DMS153 treated with DMSO at 0.1 percent for 48 hours (cell line): ENCODE results near the gene CCDC142.
"Not testable (repeated sequence)": the region's sequence is repeated elsewhere in the genome, so short reads cannot be mapped to it uniquely, and the experiment has no call there.

Experiments
- DNase-seq: peaks from one replicate; lab custom pipeline; 2025; ENCODE audit not compliant: unreplicated experiment; lab: John Stamatoyannopoulos, UW

CCDC142 gene

GRCh38 chr2:74442483-74443297 is 40.1 kb downstream of the CCDC142 start:
- DNase-seq: not testable (repeated sequence)

DNA sequence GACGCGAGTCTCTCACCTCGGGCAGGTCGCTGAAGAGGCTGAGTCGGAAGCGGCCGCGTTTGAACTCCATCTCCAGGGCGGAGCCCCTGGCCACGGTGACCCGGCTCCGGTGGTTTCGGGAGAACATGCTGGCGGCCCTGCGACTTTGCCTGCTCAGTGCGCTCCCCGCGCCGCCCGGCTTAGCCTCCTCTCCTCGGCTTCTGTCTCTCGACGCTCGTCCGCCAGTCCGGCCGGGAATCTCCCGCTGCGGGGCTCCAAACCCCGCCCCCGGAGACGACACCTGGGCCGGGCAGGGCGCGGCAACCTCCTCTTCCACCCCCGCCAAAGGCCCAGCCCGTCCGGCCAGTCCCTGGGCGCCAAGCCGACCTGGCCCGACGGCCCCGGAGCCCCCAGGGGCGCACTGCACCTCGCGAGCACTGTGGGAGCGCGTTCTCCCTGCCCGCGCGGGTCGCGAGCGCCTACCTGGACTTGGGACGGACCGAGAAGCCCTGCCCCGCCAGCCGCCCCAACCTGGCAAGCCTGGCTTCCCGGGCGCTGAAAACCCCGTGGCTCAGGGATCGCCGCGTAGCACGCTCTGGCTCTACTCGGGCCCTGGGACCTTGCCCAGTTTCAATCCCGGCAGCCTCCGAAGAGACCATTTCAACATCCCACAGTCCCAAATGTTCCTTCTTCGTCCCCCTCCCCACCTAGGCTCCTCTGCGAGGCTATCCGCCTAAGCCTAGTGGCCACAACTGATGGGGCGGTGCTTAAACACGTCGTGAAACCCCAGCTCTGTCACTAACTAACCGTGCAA is 40.9 kb downstream of the CCDC142 start, which contains the start of gene RTKN:
RTKN (minus strand) TSS at position 248 of the 793 bp plus-strand sequence; CDS start at position 127, 121 bp downstream.
- DNase-seq: peak; percentile 33

- no peak for DNase-seq
Observed at GRCh38 chr2:74441170-74441689, 41.6 kb downstream of the CCDC142 start.

DNA sequence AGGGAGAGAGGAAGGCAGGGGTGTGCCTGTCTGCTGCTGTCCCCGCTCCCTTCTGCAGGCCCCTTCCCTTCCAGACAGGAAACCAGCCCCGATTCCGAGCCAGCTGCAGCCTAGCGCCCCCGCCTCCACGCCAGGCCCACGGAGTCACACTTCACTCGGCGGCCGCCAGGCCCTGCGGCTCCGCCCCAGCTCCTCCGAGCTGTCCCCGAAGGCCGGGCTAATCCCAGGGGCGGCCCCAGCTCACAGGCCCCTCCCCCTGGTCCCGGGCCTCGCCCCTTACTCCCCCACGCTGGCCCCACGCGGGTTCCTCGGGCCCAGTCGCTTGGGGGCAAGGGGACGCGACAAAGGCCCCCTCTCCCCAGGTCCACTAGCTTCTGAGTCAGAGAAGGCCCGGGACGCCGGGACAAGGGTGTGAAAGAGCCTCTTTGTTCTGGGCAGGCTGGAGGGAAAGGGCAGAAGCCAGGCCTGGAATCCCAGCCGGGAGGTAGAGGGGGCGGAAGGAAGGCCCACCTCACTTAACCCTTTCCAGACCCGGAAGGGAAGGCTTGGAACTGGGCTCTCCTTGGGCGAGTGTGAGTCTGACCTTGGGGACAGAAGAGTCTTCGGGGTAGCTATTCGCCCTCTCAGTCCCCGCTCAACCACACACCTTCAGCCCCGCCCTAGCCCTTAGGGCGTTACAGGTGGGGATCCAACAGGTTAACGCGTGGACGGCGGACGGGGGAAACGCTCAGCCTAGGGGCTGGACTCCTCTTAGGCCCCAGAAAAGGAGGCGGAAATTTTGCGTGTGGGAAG is 42.2 kb downstream of the CCDC142 start:
- DNase-seq: peak; percentile 77

DNA sequence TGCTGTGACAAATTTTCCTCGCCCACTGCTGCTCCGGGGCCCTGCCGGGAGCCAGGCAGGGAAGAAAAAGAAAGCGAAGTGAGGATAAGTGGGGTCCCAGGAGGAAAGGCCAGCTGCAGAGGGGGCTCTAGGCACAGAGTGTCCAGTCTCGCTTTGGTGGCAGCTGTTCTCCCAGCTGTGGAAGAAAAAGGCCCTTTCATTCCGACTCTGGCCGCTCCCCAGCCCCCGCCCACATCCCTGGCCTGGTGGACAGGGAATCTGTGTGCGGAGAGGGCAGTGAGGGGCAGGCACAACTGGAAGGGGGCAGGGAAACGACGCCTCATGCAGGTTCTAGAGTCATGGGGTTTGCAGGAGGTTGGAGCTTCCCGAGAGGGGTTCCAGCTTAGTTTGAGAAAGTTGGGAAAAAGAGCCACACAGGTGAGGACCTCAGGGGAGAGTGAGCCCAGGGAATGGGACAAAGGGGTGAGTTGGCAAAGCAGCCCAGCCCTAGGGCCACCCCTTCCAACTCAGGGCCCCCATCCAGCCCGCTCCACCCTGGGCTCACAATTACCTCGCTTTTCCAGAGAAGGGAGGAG is 42.9 kb downstream of the CCDC142 start:
- no peak for DNase-seq

- DNase-seq: no peak
Observed at GRCh38 chr2:74439373-74439772, 43.4 kb downstream of the CCDC142 start.

- DNase-seq: no peak
Observed at GRCh38 chr2:74438248-74438647, 44.5 kb downstream of the CCDC142 start.

- no peak for DNase-seq
Observed at GRCh38 chr2:74436848-74437695, 45.7 kb downstream of the CCDC142 start.

DNA sequence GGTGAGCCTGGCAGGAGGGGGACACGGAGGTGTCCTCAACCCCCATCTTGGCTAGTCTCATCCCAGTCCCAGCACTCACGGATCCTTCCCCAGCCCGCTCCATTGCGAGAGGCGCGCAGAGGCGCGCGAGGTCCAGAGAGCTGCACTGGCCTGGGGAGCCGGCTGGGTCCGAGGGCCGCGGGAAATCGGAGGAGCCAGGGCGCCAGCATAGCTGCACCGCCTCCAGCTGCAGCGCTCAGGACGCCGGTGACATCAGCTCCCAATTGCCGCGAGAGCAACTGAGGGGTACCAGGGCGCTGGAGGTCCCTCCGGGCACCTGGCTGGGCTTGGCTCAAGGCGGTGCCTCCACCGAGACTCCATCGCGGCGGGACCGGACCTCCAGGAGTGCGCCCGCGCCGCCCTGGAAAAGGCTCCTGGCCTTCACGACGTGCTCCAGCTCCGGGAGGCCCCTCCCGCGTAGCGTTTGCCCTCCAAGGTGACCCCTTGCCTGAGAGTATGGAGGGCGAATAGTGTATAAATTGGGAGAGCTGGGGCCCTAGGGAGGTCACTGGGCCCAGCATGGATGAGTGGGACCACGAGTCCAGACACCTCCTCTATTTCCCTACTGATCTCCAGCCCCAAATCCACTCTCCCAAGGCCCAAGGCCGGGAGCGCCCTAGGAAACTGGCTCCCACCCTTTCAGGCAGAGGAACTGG is 46.5 kb downstream of the CCDC142 start:
- no peak for DNase-seq

DNA sequence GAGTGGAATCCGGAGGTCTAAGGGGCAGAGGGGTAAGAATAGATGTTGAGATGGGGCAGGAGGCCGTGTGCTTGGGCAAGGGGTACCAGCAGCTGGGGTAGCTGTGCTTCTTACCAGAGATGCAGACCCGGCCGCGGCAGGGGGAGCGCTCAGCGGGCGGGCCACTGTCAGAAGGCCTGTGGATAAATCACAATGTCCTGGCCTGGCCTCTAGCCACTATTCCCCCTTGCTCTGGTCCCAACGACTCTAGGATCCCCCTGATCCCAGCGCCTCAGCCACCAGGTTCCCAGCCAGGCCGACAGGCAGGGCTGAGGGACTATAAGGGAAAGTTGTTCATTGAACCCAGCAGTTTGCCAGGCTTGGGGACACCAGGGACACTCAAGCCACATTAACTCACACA is 52.3 kb downstream of the CCDC142 start:
- no peak for DNase-seq

GRCh38 chr2:74429487-74430451 is 53.0 kb downstream of the CCDC142 start:
- DNase-seq: no peak

- no peak for DNase-seq
Observed at GRCh38 chr2:74428675-74429074, 54.1 kb downstream of the CCDC142 start.

DNA sequence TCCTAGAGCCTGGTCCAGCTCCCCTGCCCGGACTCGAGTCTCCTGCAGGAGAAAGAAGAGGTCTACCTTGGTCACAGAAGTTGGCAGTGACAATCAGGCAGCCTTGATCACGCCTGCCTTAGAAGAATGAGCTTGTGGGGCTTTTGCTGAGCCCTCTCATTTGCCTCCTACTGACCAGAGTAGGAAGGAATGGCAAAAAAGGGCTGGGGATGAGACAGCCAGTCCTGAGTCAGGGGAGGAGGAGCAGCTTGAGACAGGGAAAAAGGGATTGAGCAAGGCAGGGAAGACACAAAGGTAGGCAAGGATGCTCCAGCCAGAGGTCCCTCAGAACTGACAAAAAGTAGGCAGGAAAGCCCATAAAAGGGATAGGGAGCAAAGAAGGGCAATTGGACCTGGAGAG is 55.2 kb downstream of the CCDC142 start:
- DNase-seq: no peak

DNA sequence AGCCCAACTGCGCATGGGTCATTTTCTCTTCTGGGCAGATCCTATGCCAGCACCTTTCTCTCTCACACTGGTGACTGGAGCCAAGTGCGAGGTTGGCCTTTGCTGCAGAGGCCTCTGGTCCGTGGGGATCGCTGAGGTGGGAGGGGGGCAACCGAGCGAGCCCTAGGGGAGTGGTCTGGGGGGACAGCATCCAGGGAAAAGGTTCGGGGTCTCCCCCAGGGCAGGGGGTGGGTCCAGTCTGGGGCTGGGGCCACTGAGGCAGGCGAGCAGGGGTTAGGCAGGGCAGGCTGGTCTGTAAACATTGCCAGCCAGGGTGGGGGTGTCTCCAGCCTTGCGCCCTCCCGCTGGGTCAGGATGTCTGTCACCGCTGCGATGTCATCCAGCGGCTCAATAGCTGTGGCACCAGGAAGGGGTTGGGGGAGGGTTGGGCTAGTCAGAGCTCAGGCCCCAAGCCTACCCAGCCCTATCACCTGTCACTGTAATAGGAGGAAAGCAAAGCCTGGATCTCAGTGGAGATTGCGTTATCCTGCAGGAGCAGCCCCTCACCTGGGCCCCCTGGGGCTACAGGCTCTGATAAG is 56.5 kb downstream of the CCDC142 start:
- DNase-seq: no peak

DNA sequence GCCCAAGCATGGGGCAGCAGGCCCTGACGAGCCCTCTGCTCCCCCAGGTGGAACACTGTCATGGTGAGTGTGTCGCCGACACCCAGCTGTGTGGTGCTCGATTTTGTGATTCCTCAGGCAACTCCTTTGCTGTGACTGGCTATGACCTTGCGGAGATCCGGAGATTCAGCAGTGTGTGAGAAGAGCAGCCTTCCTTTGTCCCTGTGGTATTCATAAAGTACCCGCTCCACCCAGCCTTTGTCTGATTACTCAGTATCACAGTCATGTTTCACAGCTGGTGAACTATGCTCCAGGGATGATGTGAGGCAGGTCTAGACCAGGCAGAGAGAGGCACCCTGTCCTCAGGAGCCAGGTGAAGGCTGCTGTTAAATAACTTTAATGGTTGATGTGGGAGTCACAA is 57.3 kb downstream of the CCDC142 start:
- DNase-seq: no peak

DNA sequence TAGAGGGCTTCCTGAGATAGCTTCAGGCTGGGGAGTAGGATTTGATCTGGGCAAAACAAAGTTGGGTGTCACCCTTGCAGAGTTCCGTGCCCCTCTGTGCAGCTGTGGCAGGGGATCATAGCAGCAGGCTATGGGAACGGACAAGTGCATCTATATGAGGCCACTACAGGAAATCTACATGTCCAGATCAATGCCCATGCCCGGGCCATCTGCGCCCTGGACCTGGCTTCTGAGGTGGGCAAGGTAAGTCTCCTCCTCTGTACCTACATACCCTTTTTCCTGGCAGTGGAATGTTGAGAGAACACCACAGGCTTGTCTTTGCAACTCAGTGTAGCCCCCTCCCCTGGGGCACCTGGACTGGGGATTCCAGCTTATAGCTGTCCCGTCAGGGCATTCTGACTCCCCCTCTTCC is 57.8 kb downstream of the CCDC142 start:
- DNase-seq: no peak

- DNase-seq: no peak
Observed at GRCh38 chr2:74424139-74424992, 58.4 kb downstream of the CCDC142 start.
